Panc1 (cell line): ENCODE results near the gene KMT2E. TPM values are rescaled to one million over a fixed set of nuclear protein-coding genes. Genes with fewer than 3 reads are reported as not detected.

Experiments
- ATAC-seq: fragments of 200-7000 bp; cut with Tn5 transposase; 2 replicates; pipeline ENCODE4 v1.9.1; 2020; ENCODE audit warnings: mild to moderate bottlenecking, moderate library complexity
- BruUV-seq: library from RNA; stranded (reverse); fragments of 400-500 nt; replicated peaks from 2 replicates; lab custom pipeline; 2021; lab: Mats Ljungman, UMichigan
- CTCF ChIA-PET: fragments of 300-600 bp; sonication (Branson Sonifier 250); formaldehyde crosslinking; loops from one replicate; lab custom pipeline; 2022; ENCODE audit warnings: antibody characterized with exemption; lab: Charles Lee
- POLR2A ChIA-PET: fragments of 300-600 bp; sonication (Branson Sonifier 250); formaldehyde crosslinking; loops from one replicate; lab custom pipeline; 2022; ENCODE audit warnings: antibody characterized with exemption; lab: Charles Lee
- DNase-seq: peaks from one replicate; pipeline ENCODE4 v3.0.0-alpha.2; 2010; ENCODE audit warnings: low read depth, low spot score
- H3K27ac ChIP-seq: 2 replicates; pipeline ENCODE4 v1.5.1; 2011; ENCODE audit warnings: mild to moderate bottlenecking, low read length, inconsistent platforms
- H3K27me3 ChIP-seq: fragments of 200-500 bp; sonication (Bioruptor generic); 2 replicates; pipeline ENCODE4 v1.6.0; 2014; ENCODE audit warnings: low read length, inconsistent platforms; ENCODE audit not compliant: control insufficient read depth, insufficient read depth
- H3K36me3 ChIP-seq: fragments of 200-500 bp; sonication (Bioruptor generic); 2 replicates; pipeline ENCODE4 v1.5.1; 2014; ENCODE audit warnings: inconsistent platforms, mild to moderate bottlenecking, low read length, moderate library complexity; ENCODE audit not compliant: control insufficient read depth, insufficient read depth
- H3K4me1 ChIP-seq: 2 replicates; pipeline ENCODE4 v1.5.1; 2011; ENCODE audit warnings: inconsistent platforms, mild to moderate bottlenecking, low read length, moderate library complexity; ENCODE audit not compliant: control insufficient read depth, insufficient read depth
- H3K4me3 ChIP-seq, 2 experiments: 2 replicates each; pipeline ENCODE4 v1.5.1; 2011 to 2012; ENCODE audit warnings: low read depth in 2 of 2, low read length in 2 of 2, mild to moderate bottlenecking in 2 of 2, inconsistent platforms in 1 of 2, moderate library complexity in 1 of 2
- H3K9me3 ChIP-seq: fragments of 200-500 bp; sonication (Bioruptor generic); 2 replicates; pipeline ENCODE4 v1.5.1; 2014; ENCODE audit warnings: low read depth, mild to moderate bottlenecking, inconsistent platforms, low read length, moderate library complexity; ENCODE audit not compliant: control insufficient read depth, insufficient read depth
- CTCF ChIP-seq: fragments of 450-650 bp; IDR thresholded peaks from 2 replicates; pipeline ENCODE4 v1.5.1; 2017; ENCODE audit warnings: mild to moderate bottlenecking
- POLR2AphosphoS5 ChIP-seq: IDR thresholded peaks from 2 replicates; pipeline ENCODE4 v1.6.1; 2012; ENCODE audit warnings: mild to moderate bottlenecking, low read depth, low read length, moderate library complexity
- REST ChIP-seq, 2 experiments: IDR thresholded peaks; 2 replicates each; pipeline ENCODE4 v1.6.1; 2011 to 2012; ENCODE audit warnings: low read depth in 2 of 2, control low read depth in 1 of 2, low read length in 1 of 2, mild to moderate bottlenecking in 1 of 2, moderate library complexity in 1 of 2; ENCODE audit not compliant: insufficient read depth in 1 of 2
- SIN3A ChIP-seq: IDR thresholded peaks from 2 replicates; pipeline ENCODE4 v1.6.1; 2012; ENCODE audit warnings: low read depth, mild to moderate bottlenecking, low read length, moderate library complexity, borderline replicate concordance; ENCODE audit not compliant: insufficient read depth
- TCF7L2 ChIP-seq: IDR thresholded peaks from 2 replicates; pipeline ENCODE4 v1.6.1; 2011; ENCODE audit warnings: mild to moderate bottlenecking, low read depth, low read length, inconsistent platforms
- in situ Hi-C: cut with HindIII; loops from 2 replicates; pipeline ENCODE4 v1.10.0; 2016; ENCODE audit warnings: low sequenced_read_pairs, low pct_unique_long_range_greater_than_20kb
- intact Hi-C: fragments of 100-400 bp; cut with micrococcal nuclease; formaldehyde crosslinking; loops from one replicate; pipeline ENCODE4 v1.10.0; 2022; ENCODE audit not compliant: unreplicated experiment
- total RNA-seq: library from RNA; stranded (reverse); gene quantifications from one replicate; pipeline ENCODE4 v1.2.1, GENCODE V29; 2021; ENCODE audit not compliant: unreplicated experiment

KMT2E gene
- total RNA-seq, 1 experiment from 2014 or later: 51.4 TPM

- Histone ChIP-seq H3K9me3 (no peaks in the 10 kb centered on the region), H3K36me3 (no peaks in the 10 kb centered on the region), H3K4me3 (no peak overlapping the region), H3K4me1 (no peaks in the 10 kb centered on the region), H3K27me3 (no peaks in the 10 kb centered on the region), H3K27ac (no peak overlapping the region)
- intact Hi-C loops: loop anchor here (10.0 kb wide), 1 partner anchor 184 kb away; no protein-coding TSS in a partner anchor
- in situ Hi-C loops: no loop called here
- DNase-seq (no peak), ATAC-seq (no peak)
- ChIA-PET CTCF (no interaction called here), POLR2A (no interaction called here)
- BruUV-seq: no TSS peak
- TF ChIP-seq SIN3A (no peak), POLR2AphosphoS5 (no peak), REST (IDR thresholded peaks at IDR 0.05; ENCODE audit: insufficient read depth in 1 of 2, low read depth in 2 of 2, low read length in 1 of 2) (no peak), TCF7L2 (no peak), CTCF (no peak)
These were observed 137.1 kb downstream of the KMT2E start for GRCh38 chr7:105151152-105151551.

GRCh38 chr7:105153531-105153930 is 139.5 kb downstream of the KMT2E start:
- TF ChIP-seq CTCF (no peak), POLR2AphosphoS5 (no peak), REST (IDR thresholded peaks at IDR 0.05; ENCODE audit: insufficient read depth in 1 of 2, low read depth in 2 of 2, low read length in 1 of 2) (no peak), SIN3A (no peak), TCF7L2 (no peak)
- CTCF ChIA-PET: interaction anchor here (0.7 kb wide), 1 partner anchor 319 kb away, joined by 4 read pairs; no protein-coding TSS in a partner anchor
- H3K9me3 ChIP-seq: no peaks in the 10 kb centered on the region
- POLR2A ChIA-PET: no interaction called here
- ATAC-seq (no peak), DNase-seq (no peak)
- H3K36me3 ChIP-seq: no peaks in the 10 kb centered on the region
- intact Hi-C loops: loop anchor here (10.0 kb wide), 1 partner anchor 181 kb away; no protein-coding TSS in a partner anchor
- H3K4me3 ChIP-seq: no peak overlapping the region
- BruUV-seq: no TSS peak
- no peak overlapping the region for H3K27ac ChIP-seq
- no peaks in the 10 kb centered on the region for H3K27me3 ChIP-seq
- no peaks in the 10 kb centered on the region for H3K4me1 ChIP-seq
- in situ Hi-C loops: no loop called here
